ENCODE data around the gene SPHK2.
A peak's percentile ranks its signal among the peaks of the same experiment; 100 is the strongest.
"Not testable (repeated sequence)": the region's sequence is repeated elsewhere in the genome, so short reads cannot be mapped to it uniquely, and the experiment has no call there.

SPHK2 gene

DNA sequence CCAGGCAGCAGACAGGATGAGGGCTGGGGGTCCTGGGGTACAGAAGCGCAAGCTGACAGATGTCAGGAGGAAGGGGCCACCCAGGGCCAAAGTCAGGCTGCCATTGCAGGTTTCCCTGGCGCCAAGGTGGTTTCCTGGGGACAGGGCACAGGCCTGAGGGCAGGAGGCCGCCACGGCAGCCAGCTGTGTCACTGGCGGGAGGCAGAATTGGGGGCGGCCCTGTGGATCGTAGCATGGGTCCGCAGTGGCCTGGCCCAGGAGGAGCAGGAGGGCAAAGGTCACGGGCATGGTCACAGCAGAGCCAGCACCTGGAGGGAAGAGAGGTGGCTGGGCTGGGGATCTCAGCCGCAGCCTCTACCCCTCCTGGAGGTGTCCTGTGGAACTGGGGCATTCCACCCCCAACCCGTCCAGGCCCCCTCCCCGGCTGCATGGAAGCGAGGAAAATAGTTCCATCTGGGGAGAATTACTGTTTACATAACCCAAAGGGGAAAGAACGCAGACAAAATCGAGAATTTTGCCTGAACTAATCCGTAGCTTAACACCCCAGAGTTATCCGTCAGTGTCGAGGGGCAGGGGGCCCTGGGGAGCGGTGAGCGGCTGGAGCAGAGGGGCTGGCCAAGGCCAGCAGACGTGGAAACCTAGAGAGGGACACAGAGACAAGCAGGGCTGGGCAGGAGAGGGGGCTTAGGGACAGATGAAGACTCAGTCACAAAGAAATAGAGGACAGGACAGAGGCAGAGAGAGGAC lies 51.6 kb downstream of the SPHK2 start:
- DNase-seq: no peak
- in situ Hi-C loops (cut with MboI; ENCODE audit: low pct_unique_long_range_greater_than_20kb, low sequenced_read_pairs): no loop called here

DNA sequence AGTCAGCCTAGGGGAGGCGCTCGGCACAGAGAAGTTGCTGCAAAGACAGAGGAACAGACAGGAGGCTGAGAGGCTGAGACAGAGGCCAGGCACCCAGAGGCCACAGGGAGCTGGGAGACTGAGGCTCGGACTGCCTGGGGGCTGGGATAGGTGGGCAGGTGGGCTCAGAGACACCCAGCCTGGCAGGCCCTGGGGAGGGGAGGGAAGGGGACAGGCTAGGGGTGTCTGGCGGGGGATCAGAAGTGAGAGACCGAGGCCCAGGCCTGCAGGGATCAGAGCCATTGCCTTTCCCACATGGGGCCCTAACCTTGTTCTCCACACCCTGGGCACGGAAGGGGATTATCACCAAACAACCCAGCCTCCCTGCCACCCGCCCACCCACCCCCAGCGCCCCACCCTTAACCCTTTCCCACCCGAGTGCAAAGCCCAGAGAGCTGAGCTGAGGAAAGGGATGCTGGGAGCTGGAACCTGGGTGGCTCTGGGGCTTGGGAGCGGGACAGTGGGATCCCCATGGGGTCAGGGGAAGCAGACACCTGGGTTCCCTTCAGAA lies 52.2 kb downstream of the SPHK2 start:
- in situ Hi-C loops (cut with MboI; ENCODE audit: low pct_unique_long_range_greater_than_20kb, low sequenced_read_pairs): no loop called here
- DNase-seq: no peak

GRCh38 chr19:48672994-48673393 lies 53.7 kb downstream of the SPHK2 start, which contains the start of gene NTN5:
Gene NTN5 (minus strand): TSS chr19:48673017. CDS start chr19:48670986, 2,031 bp downstream.
- no peak for DNase-seq
- in situ Hi-C loops (cut with MboI; ENCODE audit: low pct_unique_long_range_greater_than_20kb, low sequenced_read_pairs): no loop called here

DNA sequence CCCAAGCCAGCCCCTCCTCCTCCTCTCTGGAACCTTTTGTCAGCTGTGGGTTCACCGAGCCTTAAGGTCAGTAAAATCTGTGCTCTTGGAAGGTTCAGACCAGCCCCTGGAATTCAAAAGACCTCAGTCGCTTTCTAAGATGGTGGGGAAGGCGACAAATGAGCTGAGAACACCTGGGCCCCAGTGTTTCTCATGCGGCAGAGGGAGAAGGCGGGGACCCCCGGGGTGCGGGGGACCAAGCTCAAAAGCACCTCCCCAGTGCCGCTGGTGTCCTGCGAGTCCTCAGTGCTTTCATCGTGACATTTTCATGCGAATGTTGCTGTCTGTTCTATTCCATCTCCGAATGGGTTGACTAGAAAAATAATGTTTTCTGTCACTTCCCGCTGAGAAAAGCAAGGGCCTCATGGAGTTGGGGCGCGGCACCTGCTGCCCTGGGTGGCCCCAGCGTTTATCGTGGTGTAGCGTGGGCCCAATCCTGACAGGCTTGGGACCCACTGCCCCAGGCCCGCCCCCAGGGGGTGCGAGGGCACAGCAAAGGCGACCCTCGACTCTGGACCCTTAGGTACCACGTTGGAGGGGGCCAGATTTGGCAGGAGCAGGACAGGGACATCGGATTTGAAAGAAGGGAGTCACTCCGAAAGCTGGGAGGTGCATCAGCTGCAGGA lies 54.3 kb downstream of the SPHK2 start:
- in situ Hi-C loops (cut with MboI; ENCODE audit: low pct_unique_long_range_greater_than_20kb, low sequenced_read_pairs): no loop called here
- no peak for DNase-seq

DNA sequence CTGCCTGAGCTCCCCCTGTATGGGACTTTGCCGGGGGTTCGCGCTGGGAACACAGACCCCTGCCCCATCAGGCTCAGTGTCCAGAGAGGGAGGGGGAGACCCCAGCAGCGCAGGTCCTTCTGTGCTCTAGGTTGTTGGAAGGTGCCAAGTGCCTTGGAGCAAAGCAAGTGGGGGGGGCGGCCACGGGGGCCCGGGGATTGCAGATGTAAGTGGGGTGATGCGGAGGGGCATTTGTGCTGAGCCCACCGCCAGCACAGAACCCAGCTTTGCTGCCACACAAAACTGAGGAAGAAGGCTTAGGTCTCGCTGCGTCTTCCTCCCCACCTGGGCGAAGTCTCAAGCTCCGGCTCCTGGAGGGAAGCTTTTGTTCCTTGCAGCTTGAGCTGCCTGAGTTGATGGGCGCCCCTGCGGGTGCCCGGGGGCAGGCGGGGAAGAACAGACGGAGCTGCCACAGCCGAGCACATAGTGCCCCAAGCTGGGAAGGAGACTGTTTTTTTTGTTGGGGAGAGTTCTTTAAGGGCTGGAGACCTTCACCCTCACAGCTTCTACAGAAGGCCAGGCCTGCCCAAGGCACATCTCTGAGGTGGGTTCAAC lies 55.0 kb downstream of the SPHK2 start:
- no peak for DNase-seq
- in situ Hi-C loops (cut with MboI; ENCODE audit: low pct_unique_long_range_greater_than_20kb, low sequenced_read_pairs): no loop called here

DNA sequence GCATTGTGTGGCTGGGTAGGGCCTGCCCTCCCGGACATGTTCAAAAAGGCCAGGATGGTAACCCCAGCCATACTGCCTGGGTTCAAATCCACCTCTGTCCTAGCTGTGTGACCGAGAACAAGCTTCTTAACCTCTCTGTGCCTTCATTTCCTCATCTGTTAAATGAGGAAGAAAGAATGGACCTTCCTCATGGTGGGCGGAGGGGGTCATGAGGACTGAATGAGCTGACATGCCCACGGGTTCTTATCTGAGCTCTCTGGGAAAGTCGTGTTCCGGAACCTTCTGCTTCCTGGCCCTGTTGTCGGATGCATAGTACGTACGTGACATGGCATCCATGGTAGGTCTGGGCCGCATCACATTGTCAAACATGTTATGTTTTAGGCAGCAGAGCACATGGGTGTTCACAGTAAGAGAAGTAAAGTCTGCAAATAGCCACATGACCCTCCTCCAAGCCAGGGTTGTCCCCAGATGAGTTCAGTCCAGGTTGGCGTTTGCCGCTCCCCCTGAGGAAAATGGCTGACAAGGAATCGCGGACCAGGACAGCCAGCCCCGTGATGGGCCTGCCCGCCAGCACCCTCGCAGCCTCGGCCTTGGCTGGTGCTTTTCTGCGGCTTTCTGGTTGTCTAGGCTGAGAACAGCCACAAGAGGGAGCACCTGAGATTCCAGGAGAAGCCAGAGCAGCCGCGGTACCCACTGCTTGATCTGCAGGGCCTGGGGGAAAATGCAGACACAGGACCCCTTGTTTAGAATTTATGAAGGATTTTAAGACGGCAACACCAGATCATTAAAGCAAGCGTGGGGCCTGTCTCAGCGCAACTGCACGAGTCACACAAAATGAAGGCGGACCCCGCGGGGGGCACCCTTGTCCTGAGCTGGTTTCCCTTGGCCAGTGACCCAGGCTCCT lies 55.9 kb downstream of the SPHK2 start:
- peak; percentile 90 for DNase-seq
- in situ Hi-C loops (cut with MboI; ENCODE audit: low pct_unique_long_range_greater_than_20kb, low sequenced_read_pairs): no loop called here

DNA sequence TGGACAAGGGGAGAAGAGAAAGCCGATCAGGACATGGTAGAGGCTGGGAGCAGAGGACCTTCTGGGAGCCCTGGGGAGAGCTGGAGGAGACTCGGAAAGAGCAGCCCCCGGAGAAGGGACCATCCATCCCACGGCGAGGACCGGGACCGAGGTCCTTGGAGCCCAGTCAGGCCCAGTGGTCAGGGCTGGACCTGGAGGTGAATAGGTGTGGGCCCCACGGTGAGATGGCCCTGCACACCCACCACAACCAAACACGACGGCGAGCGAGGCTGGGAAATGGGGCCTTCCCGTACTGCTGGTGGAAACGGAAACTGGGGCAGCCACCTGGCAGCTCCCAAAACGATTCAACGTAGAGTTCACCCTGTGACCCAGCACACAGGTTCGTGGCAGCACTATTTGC lies 57.2 kb downstream of the SPHK2 start:
- in situ Hi-C loops (cut with MboI; ENCODE audit: low pct_unique_long_range_greater_than_20kb, low sequenced_read_pairs): no loop called here
- no peak for DNase-seq

DNA sequence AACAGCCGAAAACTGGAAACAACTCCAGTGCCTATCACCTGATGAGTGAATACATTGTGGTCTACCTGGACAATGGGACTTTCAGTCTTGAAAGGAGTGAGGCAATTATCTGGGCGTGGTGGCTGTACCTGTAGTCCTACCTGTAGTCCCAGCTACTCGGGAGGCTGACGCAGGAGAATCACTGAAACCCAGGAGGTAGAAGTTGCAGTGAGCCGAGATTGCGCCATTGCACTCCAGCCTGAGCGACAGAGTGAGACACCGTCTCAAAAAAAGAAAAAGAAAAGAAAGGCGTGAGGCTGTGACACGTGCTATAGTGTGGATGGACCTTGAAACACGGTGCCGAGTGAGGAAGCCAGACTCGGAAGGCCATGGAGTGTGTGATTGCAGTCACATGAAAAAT lies 57.6 kb downstream of the SPHK2 start:
- in situ Hi-C loops (cut with MboI; ENCODE audit: low pct_unique_long_range_greater_than_20kb, low sequenced_read_pairs): no loop called here

DNA sequence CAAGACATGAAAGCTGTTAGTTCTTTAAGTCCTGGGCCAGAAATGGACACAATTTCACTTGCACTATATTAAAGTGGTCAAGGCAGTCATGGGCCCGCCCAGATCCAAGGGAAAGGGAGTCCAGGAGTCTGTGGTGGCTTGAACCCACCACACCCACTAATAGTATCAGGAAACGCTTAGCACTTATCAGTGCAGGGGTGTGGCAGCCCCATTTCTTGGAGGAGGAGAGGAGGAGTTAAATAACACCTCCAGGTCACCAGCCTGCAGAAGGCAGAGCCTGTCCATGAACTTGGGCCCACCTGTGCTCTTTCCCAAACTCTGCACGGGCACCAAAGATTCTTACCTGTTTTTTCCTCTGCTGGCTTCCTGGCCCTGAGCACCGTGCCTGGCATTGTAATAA lies 58.9 kb downstream of the SPHK2 start:
- in situ Hi-C loops (cut with MboI; ENCODE audit: low pct_unique_long_range_greater_than_20kb, low sequenced_read_pairs): no loop called here

More for the DNA sequence above, 57.6 kb downstream of the SPHK2 start:
- no peak for DNase-seq

GRCh38 chr19:48680006-48680405 lies 60.7 kb downstream of the SPHK2 start:
- in situ Hi-C loops (cut with MboI; ENCODE audit: low pct_unique_long_range_greater_than_20kb, low sequenced_read_pairs); DNase-seq: not testable (repeated sequence)

More for the DNA sequence above, 58.9 kb downstream of the SPHK2 start:
- no peak for DNase-seq

Data from KBM-7 (cell line).